ENCODE measurements around the gene GRHL3.
A peak's percentile ranks its signal among the peaks of the same experiment; 100 is the strongest.

The GRHL3 gene

GRCh38 chr1:24374891-24375786, 56.0 kb downstream of the GRHL3 start:
- DNase-seq = no peak

- no peak for DNase-seq
Measured at GRCh38 chr1:24379733-24380315, 60.7 kb downstream of the GRHL3 start.

GRCh38 chr1:24380508-24380907, 61.4 kb downstream of the GRHL3 start:
- DNase-seq = no peak

GRCh38 chr1:24381256-24381655, 62.1 kb downstream of the GRHL3 start:
- DNase-seq = no peak

- DNase-seq = no peak
Measured at GRCh38 chr1:24382165-24382577, 63.0 kb downstream of the GRHL3 start.

GRCh38 chr1:24383381-24383940, 64.3 kb downstream of the GRHL3 start:
- no peak for DNase-seq

- DNase-seq = peak; percentile 71
Measured at GRCh38 chr1:24384251-24385090, 65.3 kb downstream of the GRHL3 start.

GRCh38 chr1:24385160-24385940, 66.2 kb downstream of the GRHL3 start:
- DNase-seq = peak; percentile 57

- DNase-seq = peak; percentile 41
Measured at GRCh38 chr1:24386241-24386640, 67.1 kb downstream of the GRHL3 start.

GRCh38 chr1:24386931-24387330, 67.8 kb downstream of the GRHL3 start:
- no peak for DNase-seq

GRCh38 chr1:24387636-24388175, 68.5 kb downstream of the GRHL3 start:
- no peak for DNase-seq

- no peak for DNase-seq
Measured at GRCh38 chr1:24388331-24388885, 69.3 kb downstream of the GRHL3 start.

- no peak for DNase-seq
Measured at GRCh38 chr1:24389231-24389678, 70.1 kb downstream of the GRHL3 start.

GRCh38 chr1:24390924-24391782, 72.0 kb downstream of the GRHL3 start:
- peak; percentile 75 for DNase-seq

- DNase-seq = peak; percentile 61
Measured at GRCh38 chr1:24391882-24392603, 72.9 kb downstream of the GRHL3 start.

GRCh38 chr1:24392604-24392946, 73.4 kb downstream of the GRHL3 start:
- no peak for DNase-seq

- DNase-seq = no peak
Measured at GRCh38 chr1:24392982-24393650, 74.0 kb downstream of the GRHL3 start.

GRCh38 chr1:24393892-24394291, 74.7 kb downstream of the GRHL3 start:
- DNase-seq = peak; percentile 90

- DNase-seq = no peak
Measured at GRCh38 chr1:24400065-24400464, 80.9 kb downstream of the GRHL3 start.
